ENCODE measurements around the gene ADCY3. TPM values are rescaled to one million over a fixed set of nuclear protein-coding genes. Genes with fewer than 3 reads are reported as not detected.

ADCY3 gene
- polyA plus RNA-seq, 3 donors, result 2.5 to 9.3 (median 3.5) TPM

DNA sequence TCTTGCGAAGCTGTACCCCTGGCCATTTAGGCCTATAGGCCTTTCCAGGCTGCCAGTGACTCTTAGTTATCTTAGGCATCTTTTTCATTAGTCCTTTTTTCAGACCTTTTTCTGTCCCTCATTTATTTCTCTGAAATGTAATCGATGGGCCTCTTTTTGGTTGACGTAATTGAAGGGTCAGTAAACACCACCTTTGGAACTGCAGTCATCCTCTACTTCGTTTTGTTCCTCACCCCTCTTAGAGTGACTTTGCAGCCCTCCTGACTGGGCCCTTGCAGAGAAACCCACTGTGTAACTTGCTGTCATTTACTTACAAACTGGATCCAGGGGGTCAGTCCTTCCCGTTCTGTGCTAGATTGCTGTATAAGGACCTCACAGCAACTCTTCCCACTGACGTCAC lies 103.6 kb downstream of the ADCY3 start:
- Histone ChIP-seq H3K4me3 (replicated peaks in 1 of 3; ENCODE audit: low read depth in 2 of 3, low read length in 3 of 3) (no peak overlapping the region), H3K27ac (ENCODE audit: low read depth in 1 of 2, low read length in 2 of 2) (peak overlapping the region in 1 of 2 donors; percentile 59), H3K9ac (ENCODE audit: insufficient read depth, low read length, poor library complexity, severe bottlenecking) (no peak overlapping the region), H3K36me3 (replicated peaks in 1 of 2; ENCODE audit: control insufficient read depth in 1 of 2, insufficient read depth in 2 of 2, low read length in 2 of 2) (peaks cover 30 to 71% of the 10 kb centered on the region in 2 donors), H3K4me2 (replicated peaks; ENCODE audit: extremely low read depth, low read length, poor library complexity, severe bottlenecking) (no peak overlapping the region), H2AFZ (ENCODE audit: insufficient read depth, low read depth, low read length, poor library complexity, severe bottlenecking) (no peak overlapping the region), H3K4me1 (ENCODE audit: control insufficient read depth in 1 of 2, insufficient read depth in 2 of 2, low read length in 2 of 2) (peaks cover 17 to 21% of the 10 kb centered on the region in 2 donors), H3K79me2 (ENCODE audit: insufficient read depth, low read length) (peaks cover 25% of the 10 kb centered on the region), H3K27me3 (ENCODE audit: control insufficient read depth in 2 of 2, insufficient read depth in 2 of 2, low read length in 2 of 2) (no peaks in the 10 kb centered on the region), H4K20me1 (ENCODE audit: insufficient read depth, low read length) (no peaks in the 10 kb centered on the region), H3K9me3 (replicated peaks in 1 of 2; ENCODE audit: control insufficient read depth in 1 of 2, insufficient read depth in 1 of 2, low read length in 2 of 2) (no peaks in the 10 kb centered on the region)
- no peaks in the 10 kb centered on the region for H3K27me3 Mint-ChIP-seq (ENCODE audit: low read depth in 3 of 3)
- H3K36me3 Mint-ChIP-seq, result peaks cover 49 to 80% of the 10 kb centered on the region in 2 donors
- TF ChIP-seq, protein P1, sequence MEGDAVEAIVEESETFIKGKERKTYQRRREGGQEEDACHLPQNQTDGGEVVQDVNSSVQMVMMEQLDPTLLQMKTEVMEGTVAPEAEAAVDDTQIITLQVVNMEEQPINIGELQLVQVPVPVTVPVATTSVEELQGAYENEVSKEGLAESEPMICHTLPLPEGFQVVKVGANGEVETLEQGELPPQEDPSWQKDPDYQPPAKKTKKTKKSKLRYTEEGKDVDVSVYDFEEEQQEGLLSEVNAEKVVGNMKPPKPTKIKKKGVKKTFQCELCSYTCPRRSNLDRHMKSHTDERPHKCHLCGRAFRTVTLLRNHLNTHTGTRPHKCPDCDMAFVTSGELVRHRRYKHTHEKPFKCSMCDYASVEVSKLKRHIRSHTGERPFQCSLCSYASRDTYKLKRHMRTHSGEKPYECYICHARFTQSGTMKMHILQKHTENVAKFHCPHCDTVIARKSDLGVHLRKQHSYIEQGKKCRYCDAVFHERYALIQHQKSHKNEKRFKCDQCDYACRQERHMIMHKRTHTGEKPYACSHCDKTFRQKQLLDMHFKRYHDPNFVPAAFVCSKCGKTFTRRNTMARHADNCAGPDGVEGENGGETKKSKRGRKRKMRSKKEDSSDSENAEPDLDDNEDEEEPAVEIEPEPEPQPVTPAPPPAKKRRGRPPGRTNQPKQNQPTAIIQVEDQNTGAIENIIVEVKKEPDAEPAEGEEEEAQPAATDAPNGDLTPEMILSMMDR (IDR thresholded peaks at IDR 0.05), result no peak
- intact Hi-C loops (cut with micrococcal nuclease), result no loop called here
- H3K4me1 Mint-ChIP-seq, result peaks cover 23% of the 10 kb centered on the region
- H3K4me3 Mint-ChIP-seq, result no peak overlapping the region
- peak overlapping the region in 2 of 7 donors; percentile 55 to 61 for H3K27ac Mint-ChIP-seq
- DNase-seq, result no peak
- H3K9me3 Mint-ChIP-seq, result no peaks in the 10 kb centered on the region
- 100% methylated on average over 4 of the region's 6 CpGs for WGBS (ENCODE audit: insufficient coverage)

GRCh38 chr2:24815171-24815570 lies 104.9 kb downstream of the ADCY3 start:
- WGBS (ENCODE audit: insufficient coverage), result 100% methylated on average over 2 of the region's 4 CpGs
- Histone ChIP-seq H3K4me1 (ENCODE audit: control insufficient read depth in 1 of 2, insufficient read depth in 2 of 2, low read length in 2 of 2) (peaks cover 17 to 21% of the 10 kb centered on the region in 2 donors), H2AFZ (ENCODE audit: insufficient read depth, low read depth, low read length, poor library complexity, severe bottlenecking) (no peak overlapping the region), H3K79me2 (ENCODE audit: insufficient read depth, low read length) (peaks cover 36% of the 10 kb centered on the region), H3K4me2 (replicated peaks; ENCODE audit: extremely low read depth, low read length, poor library complexity, severe bottlenecking) (no peak overlapping the region), H3K9ac (ENCODE audit: insufficient read depth, low read length, poor library complexity, severe bottlenecking) (no peak overlapping the region), H3K36me3 (replicated peaks in 1 of 2; ENCODE audit: control insufficient read depth in 1 of 2, insufficient read depth in 2 of 2, low read length in 2 of 2) (peaks cover 18 to 58% of the 10 kb centered on the region in 2 donors), H3K4me3 (replicated peaks in 1 of 3; ENCODE audit: low read depth in 2 of 3, low read length in 3 of 3) (no peak overlapping the region), H4K20me1 (ENCODE audit: insufficient read depth, low read length) (no peaks in the 10 kb centered on the region), H3K9me3 (replicated peaks in 1 of 2; ENCODE audit: control insufficient read depth in 1 of 2, insufficient read depth in 1 of 2, low read length in 2 of 2) (no peaks in the 10 kb centered on the region), H3K27ac (ENCODE audit: low read depth in 1 of 2, low read length in 2 of 2) (no peak overlapping the region), H3K27me3 (ENCODE audit: control insufficient read depth in 2 of 2, insufficient read depth in 2 of 2, low read length in 2 of 2) (no peaks in the 10 kb centered on the region)
- Mint-ChIP-seq H3K27me3 (ENCODE audit: low read depth in 3 of 3) (no peaks in the 10 kb centered on the region), H3K27ac (no peak overlapping the region), H3K4me3 (no peak overlapping the region), H3K36me3 (peaks cover 37 to 74% of the 10 kb centered on the region in 2 donors), H3K9me3 (no peaks in the 10 kb centered on the region), H3K4me1 (peaks cover 23% of the 10 kb centered on the region)
- intact Hi-C loops (cut with micrococcal nuclease), result no loop called here
- DNase-seq, result no peak
- TF ChIP-seq, protein P1 (IDR thresholded peaks at IDR 0.05), result no peak
